Measurements from ENCODE around the gene PDE4D. TPM values are rescaled to one million over a fixed set of nuclear protein-coding genes. Genes with fewer than 3 reads are reported as not detected.
"Not testable (repeated sequence)": the region's sequence is repeated elsewhere in the genome, so short reads cannot be mapped to it uniquely, and the experiment has no call there.

PDE4D gene
- total RNA-seq, 1 donor from 2014 or later: 50.0 TPM

GRCh38 chr5:59319250-59319649, 574.3 kb downstream of the PDE4D start:
- H3K27me3 Mint-ChIP-seq: no peaks in the 10 kb centered on the region
- no peak overlapping the region for H3K27ac Mint-ChIP-seq
- no peaks in the 10 kb centered on the region for H3K9me3 Mint-ChIP-seq
- H3K36me3 Mint-ChIP-seq: no peaks in the 10 kb centered on the region
- DNase-seq (ENCODE audit: extremely low spot score, unreplicated experiment): no peak
- TF ChIP-seq CTCF (conservative IDR thresholded peaks at IDR 0.05): no peak
- H3K4me3 Mint-ChIP-seq: no peak overlapping the region
- peaks cover 54% of the 10 kb centered on the region for H3K4me1 Mint-ChIP-seq (ENCODE audit: unreplicated experiment)

- Mint-ChIP-seq H3K27me3 (no peaks in the 10 kb centered on the region), H3K9me3 (no peaks in the 10 kb centered on the region), H3K27ac (peak overlapping the region; percentile 60), H3K4me3 (peak overlapping the region; percentile 48), H3K36me3 (no peaks in the 10 kb centered on the region), H3K4me1 (ENCODE audit: unreplicated experiment) (peaks cover 42% of the 10 kb centered on the region)
- TF ChIP-seq CTCF (conservative IDR thresholded peaks at IDR 0.05): no peak
- no peak for DNase-seq (ENCODE audit: extremely low spot score, unreplicated experiment)
Observed at GRCh38 chr5:59317774-59318205, 575.7 kb downstream of the PDE4D start.

- H3K4me1 Mint-ChIP-seq (ENCODE audit: unreplicated experiment): peaks cover 43% of the 10 kb centered on the region
Observed at GRCh38 chr5:59317023-59317773, 576.3 kb downstream of the PDE4D start.

GRCh38 chr5:59312223-59312622, 581.3 kb downstream of the PDE4D start:
- peaks cover 16% of the 10 kb centered on the region for H3K36me3 Mint-ChIP-seq
- DNase-seq (ENCODE audit: extremely low spot score, unreplicated experiment): no peak
- H3K9me3 Mint-ChIP-seq: peaks cover 8% of the 10 kb centered on the region
- H3K4me1 Mint-ChIP-seq (ENCODE audit: unreplicated experiment): peaks cover 22% of the 10 kb centered on the region
- H3K27ac Mint-ChIP-seq: no peak overlapping the region
- H3K4me3 Mint-ChIP-seq: no peak overlapping the region
- no peak for TF ChIP-seq CTCF (conservative IDR thresholded peaks at IDR 0.05)
- H3K27me3 Mint-ChIP-seq: no peaks in the 10 kb centered on the region

More at GRCh38 chr5:59317023-59317773, 576.3 kb downstream of the PDE4D start:
- no peaks in the 10 kb centered on the region for H3K27me3 Mint-ChIP-seq
- peak overlapping the region; percentile 48 for H3K4me3 Mint-ChIP-seq
- H3K36me3 Mint-ChIP-seq: no peaks in the 10 kb centered on the region
- DNase-seq (ENCODE audit: extremely low spot score, unreplicated experiment): no peak
- no peak for TF ChIP-seq CTCF (conservative IDR thresholded peaks at IDR 0.05)
- no peaks in the 10 kb centered on the region for H3K9me3 Mint-ChIP-seq
- peak overlapping the region; percentile 60 for H3K27ac Mint-ChIP-seq

GRCh38 chr5:59308685-59309084, 584.8 kb downstream of the PDE4D start:
- H3K9me3 Mint-ChIP-seq, H3K27ac Mint-ChIP-seq: not testable (repeated sequence)

GRCh38 chr5:59303289-59303716, 590.2 kb downstream of the PDE4D start:
- DNase-seq (ENCODE audit: extremely low spot score, unreplicated experiment); H3K27ac Mint-ChIP-seq; H3K4me3 Mint-ChIP-seq; H3K27me3 Mint-ChIP-seq: not testable (repeated sequence)
- peaks cover 11% of the 10 kb centered on the region for H3K4me1 Mint-ChIP-seq (ENCODE audit: unreplicated experiment)
- H3K9me3 Mint-ChIP-seq: peaks cover 13% of the 10 kb centered on the region
- H3K36me3 Mint-ChIP-seq: peaks cover 18% of the 10 kb centered on the region

More at GRCh38 chr5:59308685-59309084, 584.8 kb downstream of the PDE4D start:
- H3K4me3 Mint-ChIP-seq; DNase-seq (ENCODE audit: extremely low spot score, unreplicated experiment); H3K4me1 Mint-ChIP-seq (ENCODE audit: unreplicated experiment); H3K27me3 Mint-ChIP-seq: not testable (repeated sequence)
- peaks cover 24% of the 10 kb centered on the region for H3K36me3 Mint-ChIP-seq

- Mint-ChIP-seq H3K4me1 (ENCODE audit: unreplicated experiment) (peaks cover 14% of the 10 kb centered on the region), H3K9me3 (peaks cover 13% of the 10 kb centered on the region), H3K36me3 (peaks cover 18% of the 10 kb centered on the region)
- not testable (repeated sequence) for H3K4me3 Mint-ChIP-seq; H3K27me3 Mint-ChIP-seq; H3K27ac Mint-ChIP-seq; DNase-seq (ENCODE audit: extremely low spot score, unreplicated experiment)
Observed at GRCh38 chr5:59302509-59302908, 591.0 kb downstream of the PDE4D start.

All from type B pancreatic cell (in vitro differentiated cells).